ENCODE results near the gene BCAR3.

BCAR3 gene

DNA sequence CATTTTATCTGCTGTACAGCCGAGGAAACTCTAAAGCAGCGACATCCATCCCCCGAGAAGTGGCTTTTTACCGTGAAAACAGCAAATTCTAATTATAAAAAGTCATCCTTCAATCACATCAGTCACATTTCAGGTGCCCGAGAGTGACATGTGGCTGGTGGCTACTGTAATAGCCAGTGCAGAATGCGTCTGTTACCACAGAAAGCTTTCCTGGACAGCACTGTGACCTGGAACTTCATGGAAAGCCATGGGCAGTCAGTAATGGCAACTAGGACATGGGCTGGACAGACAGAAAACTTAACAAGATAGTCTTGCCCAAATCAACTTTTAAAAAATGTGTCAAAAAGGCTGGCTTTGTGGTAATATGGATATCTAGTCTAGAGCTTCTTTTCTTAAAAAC is 106.6 kb downstream of the BCAR3 start:
- H3K4me3 ChIP-seq (ENCODE audit: low read depth, low read length), result no peak overlapping the region
- DNase-seq (ENCODE audit: low read depth), result no peak
- in situ Hi-C loops (cut with HindIII; ENCODE audit: low sequenced_read_pairs), result no loop called here
- TF ChIP-seq, protein P1, sequence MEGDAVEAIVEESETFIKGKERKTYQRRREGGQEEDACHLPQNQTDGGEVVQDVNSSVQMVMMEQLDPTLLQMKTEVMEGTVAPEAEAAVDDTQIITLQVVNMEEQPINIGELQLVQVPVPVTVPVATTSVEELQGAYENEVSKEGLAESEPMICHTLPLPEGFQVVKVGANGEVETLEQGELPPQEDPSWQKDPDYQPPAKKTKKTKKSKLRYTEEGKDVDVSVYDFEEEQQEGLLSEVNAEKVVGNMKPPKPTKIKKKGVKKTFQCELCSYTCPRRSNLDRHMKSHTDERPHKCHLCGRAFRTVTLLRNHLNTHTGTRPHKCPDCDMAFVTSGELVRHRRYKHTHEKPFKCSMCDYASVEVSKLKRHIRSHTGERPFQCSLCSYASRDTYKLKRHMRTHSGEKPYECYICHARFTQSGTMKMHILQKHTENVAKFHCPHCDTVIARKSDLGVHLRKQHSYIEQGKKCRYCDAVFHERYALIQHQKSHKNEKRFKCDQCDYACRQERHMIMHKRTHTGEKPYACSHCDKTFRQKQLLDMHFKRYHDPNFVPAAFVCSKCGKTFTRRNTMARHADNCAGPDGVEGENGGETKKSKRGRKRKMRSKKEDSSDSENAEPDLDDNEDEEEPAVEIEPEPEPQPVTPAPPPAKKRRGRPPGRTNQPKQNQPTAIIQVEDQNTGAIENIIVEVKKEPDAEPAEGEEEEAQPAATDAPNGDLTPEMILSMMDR (IDR thresholded peaks at IDR 0.05; ENCODE audit: low read depth, low read length, missing control alignments), result no peak

DNA sequence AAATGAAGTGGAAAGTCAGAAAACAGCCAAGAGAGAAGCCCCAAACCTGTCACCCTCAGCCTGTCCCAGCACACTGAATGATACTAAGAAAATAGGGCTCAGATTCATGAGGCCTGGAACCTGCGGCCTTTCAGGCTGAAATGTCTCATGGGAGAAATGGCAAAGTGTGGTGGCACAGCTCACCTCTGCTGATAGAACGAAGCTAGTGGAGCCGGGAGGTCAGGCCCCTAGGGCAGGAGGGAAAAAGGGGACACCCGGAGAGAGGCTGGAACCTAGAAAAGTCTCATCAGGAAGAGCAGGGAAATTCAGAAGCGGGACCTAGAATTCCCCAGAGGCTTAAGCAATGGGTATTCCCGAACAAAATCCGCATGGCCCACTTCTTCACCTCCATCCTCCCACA is 107.1 kb downstream of the BCAR3 start:
- TF ChIP-seq, protein P1 (IDR thresholded peaks at IDR 0.05; ENCODE audit: low read depth, low read length, missing control alignments), result no peak
- H3K4me3 ChIP-seq (ENCODE audit: low read depth, low read length), result no peak overlapping the region
- DNase-seq (ENCODE audit: low read depth), result no peak
- in situ Hi-C loops (cut with HindIII; ENCODE audit: low sequenced_read_pairs), result no loop called here

DNA sequence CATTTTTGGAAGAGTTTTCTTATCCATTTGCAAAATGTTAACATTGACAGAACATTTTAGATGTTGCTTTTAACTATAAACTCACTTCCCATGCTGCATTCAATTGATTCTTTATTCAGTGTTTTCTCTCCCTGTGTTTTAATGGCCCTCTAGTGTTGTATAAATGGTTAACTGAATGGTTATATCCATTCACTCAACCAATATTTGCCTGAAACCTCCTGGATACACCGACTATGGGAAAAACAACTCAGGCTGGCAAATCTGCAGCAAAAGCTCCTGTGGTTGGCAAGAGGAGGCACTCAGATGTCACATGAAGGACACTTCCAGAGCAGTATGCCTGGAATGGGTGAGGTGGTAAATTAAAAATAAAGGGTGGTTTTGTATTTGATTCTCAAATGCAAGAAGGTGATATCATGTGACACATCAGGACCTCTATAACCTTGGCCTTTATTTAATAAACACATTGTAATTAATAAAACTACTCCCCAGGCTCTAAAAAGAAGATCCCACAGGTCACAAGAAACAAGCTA is 107.6 kb downstream of the BCAR3 start:
- in situ Hi-C loops (cut with HindIII; ENCODE audit: low sequenced_read_pairs), result no loop called here
- TF ChIP-seq, protein P1 (IDR thresholded peaks at IDR 0.05; ENCODE audit: low read depth, low read length, missing control alignments), result no peak
- H3K4me3 ChIP-seq (ENCODE audit: low read depth, low read length), result no peak overlapping the region
- DNase-seq (ENCODE audit: low read depth), result no peak

DNA sequence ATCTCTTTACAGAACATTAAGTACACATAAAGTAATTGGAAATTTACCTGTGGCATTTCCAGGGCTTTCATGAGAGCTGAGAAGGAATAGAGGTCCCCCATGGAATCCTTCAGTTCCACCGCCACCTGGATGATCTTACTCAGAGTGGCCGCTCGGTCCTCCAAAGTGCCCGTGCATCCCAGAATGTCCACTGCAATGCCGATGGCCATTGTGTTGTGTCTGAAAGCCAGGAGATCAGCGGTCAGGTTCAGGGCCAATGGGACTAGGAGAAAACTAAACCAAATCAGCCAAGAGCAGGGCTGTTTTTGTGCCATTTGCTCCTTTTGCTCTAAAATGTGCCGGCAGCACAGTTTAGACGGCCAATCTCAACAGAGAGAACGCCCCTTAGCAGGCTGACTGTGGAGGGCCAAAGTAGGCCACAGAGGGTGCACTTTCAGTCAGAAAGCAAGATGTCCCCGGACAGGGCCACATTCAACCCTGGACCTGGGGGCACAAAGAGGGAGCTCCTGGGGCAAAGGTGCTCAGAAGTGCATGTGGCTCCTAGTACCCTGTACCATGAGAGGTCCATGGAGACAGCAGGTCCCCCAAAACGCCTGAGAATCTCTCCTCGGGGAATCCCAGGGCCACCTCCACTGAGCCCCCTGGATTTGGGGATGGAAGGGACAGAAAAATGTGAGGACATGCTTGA is 109.9 kb downstream of the BCAR3 start:
- TF ChIP-seq, protein P1 (IDR thresholded peaks at IDR 0.05; ENCODE audit: low read depth, low read length, missing control alignments), result no peak
- H3K4me3 ChIP-seq (ENCODE audit: low read depth, low read length), result no peak overlapping the region
- in situ Hi-C loops (cut with HindIII; ENCODE audit: low sequenced_read_pairs), result no loop called here
- no peak for DNase-seq (ENCODE audit: low read depth)

DNA sequence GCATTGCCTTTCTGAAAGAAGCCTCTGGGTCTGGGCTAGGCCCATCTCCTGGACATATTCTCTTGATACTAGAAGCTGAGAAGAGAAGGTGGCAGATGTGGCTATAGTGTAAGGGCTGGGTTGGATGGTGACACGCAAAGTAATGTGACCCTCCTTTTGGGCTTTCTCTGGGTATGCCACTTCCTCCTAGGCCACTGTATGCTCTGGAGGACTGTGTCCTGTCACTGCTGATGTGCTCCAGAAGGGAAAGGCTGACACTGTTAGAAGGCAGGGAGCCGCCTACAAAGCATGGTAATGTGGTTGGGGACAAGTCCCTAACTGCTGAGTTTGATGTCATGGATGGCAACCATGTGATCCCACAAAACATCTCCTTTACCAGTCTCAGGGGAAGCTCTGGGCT is 112.1 kb downstream of the BCAR3 start:
- in situ Hi-C loops (cut with HindIII; ENCODE audit: low sequenced_read_pairs), result no loop called here
- no peak for DNase-seq (ENCODE audit: low read depth)
- TF ChIP-seq, protein P1 (IDR thresholded peaks at IDR 0.05; ENCODE audit: low read depth, low read length, missing control alignments), result no peak

DNA sequence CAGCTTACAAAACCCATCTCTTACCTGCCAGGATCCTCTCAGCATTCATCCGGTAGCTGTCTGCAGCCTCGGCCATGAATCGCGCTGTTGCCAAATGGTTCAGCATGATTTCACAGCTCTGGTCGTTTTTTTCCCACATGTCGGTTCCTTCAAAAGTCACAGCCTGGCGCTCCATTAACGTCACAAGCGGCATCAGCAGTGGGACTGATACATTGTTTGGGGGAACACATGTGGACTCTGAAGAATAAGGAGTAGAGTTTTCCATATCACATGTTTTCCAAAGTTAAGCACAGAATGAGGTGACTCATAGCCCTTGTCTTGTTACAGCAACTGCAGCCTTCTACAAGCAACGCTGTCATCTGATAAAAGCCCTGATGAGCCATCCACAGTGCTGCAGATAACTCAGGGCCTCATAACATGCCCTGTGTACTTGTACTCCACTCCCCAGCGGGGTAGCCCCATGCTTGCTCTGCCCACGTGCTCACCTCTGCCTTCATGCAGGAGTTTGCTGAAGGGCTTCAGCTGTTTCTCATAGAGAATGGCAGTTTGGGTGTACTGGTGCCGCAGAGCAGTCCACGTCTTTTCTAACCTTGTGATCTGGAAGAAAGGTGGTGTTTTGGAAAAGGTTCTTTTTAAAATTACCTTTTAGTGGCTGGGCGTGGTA is 114.2 kb downstream of the BCAR3 start:
- in situ Hi-C loops (cut with HindIII; ENCODE audit: low sequenced_read_pairs), result no loop called here
- no peak for DNase-seq (ENCODE audit: low read depth)

More for the DNA sequence above, 112.1 kb downstream of the BCAR3 start:
- H3K4me3 ChIP-seq (ENCODE audit: low read depth, low read length), result no peak overlapping the region

More for the DNA sequence above, 114.2 kb downstream of the BCAR3 start:
- TF ChIP-seq, protein P1 (IDR thresholded peaks at IDR 0.05; ENCODE audit: low read depth, low read length, missing control alignments), result no peak
- no peak overlapping the region for H3K4me3 ChIP-seq (ENCODE audit: low read depth, low read length)
